Middle frontal gyrus (tissue), 1 donor: ENCODE results near the gene ENDOU.
A peak's percentile ranks its signal among the peaks of the same experiment; 100 is the strongest.

Experiments used
- DNase-seq: peaks from one replicate; pipeline ENCODE4 v3.0.0-alpha.2; 2015; ENCODE audit warnings: low spot score; ENCODE audit errors: extremely low spot score

The ENDOU gene

DNA sequence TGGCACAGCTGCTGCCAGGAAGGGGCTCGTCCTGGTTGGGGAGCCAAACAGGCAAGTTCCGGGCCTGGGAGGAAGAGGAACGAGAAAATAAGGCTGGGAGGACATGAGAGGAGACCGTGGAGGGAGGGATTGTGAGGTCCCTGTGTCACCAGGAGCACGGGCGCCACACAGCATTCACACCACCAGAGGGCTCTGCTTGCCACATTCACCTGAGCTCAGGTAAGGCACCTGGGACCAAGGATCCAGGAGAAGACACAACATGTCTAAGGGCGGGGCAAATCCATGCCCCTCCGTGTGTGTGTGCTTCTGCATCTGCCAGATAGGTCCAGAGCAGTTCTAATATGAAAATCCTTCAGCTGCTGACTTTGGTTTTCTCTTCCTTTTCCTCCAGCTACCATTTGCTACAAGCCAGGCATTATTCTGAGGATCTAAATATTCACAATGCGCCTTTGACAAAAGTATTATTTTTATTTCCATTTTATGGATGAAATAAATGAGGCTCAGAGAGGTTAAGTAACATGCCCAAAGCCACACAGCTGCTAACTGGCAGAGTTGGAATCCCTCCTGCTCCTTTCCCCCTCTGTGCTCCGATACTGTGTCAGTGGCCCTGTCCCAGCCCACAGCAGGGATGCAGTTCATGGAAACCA, 18.8 kb upstream of the ENDOU start:
- no peak for DNase-seq

DNA sequence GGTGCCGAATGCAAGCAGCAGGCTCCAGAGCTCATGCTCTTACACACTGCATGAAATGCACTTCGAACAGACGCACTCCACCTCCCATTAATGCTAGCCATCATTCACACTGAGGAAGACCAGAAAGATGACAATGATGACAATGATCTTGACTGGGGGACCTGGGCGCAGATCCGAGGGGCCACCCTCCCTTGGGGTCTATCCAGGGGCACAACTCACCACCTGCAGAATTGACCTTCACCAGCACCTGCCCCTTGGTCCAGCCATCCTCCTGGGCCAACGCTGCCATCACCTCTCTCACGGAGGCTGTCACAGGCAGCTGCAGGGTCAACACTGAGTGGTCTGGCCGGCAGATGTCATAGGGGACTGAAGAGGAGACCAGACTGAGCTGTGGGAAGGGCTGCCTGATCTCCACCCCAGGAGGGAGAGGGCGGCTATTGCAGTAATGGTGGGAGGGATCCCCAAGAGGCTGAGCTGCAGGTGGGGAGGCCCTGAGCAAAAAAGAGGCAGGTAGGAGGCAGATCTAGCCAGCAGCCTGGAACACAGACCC, 18.1 kb upstream of the ENDOU start:
- DNase-seq: no peak

DNA sequence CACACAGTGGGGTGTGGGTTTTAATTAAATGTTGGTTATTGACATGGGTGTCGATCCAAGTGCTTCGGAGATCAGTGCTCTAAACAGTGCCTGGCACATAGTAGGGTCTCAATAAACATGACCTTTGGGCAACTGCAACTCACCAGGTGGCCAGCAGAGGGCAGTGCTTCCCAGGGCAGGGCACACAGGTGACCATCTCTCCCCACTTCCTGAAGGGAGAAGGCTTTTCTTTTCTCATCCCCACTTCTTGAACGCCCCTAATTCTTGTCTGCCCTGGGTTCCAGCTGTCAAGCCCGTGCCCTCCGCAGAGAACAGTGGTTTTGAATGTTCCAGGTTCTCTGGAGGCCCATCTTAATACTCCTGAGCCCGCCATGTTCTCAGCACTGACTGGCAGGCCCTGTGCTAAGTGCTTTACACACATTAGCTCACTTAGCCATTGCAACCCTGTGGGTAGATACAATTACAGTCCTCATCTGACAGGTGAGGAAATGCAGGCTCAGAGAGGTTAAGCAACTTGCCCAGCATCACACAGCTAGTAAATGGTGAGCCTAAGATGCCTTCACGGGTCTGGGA, 17.0 kb upstream of the ENDOU start:
- DNase-seq: no peak

- peak; percentile 86 for DNase-seq
Observed at GRCh38 chr12:47741340-47741703, 16.0 kb upstream of the ENDOU start.

GRCh38 chr12:47740606-47741339, 15.5 kb upstream of the ENDOU start:
- no peak for DNase-seq

DNA sequence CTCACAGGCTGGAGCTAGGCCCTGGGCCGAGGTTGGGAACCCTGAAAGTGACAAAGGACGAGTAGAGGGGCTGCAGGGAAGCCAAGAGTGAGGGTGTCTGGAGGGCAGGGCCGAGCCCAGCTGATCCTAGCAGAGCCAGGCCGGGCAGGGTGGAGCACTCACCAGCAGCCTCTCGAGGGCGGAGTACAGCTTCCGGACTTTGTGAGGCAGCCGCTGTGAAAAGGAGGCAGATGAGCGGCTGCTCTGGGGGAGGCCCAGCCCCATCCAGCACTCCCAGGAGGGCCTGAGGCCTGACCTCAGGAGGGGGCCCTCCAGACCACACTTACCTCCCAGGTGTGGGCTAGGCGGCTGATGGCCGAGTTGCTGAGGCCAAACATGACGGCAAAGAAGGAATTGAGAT, 14.7 kb upstream of the ENDOU start:
- DNase-seq: no peak

DNA sequence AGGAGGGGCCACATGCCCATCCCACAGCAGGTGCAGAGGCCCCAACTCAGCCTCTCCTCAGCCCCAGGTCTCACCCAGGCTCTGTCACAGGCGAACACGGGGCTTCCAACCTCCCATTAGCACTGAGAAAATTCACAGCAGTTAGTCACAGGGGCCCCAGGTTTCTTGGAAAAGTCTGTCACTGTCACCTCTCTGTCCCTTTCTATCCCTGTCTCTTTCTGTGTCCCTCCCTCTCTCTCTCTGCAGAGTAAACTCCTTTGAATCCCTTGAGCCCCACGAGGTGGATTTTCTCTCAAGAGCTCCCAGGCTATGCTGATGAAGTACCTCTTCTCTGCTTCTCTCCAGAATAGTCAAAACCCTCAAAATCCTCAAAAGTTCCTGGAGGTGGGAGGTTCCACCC, 14.0 kb upstream of the ENDOU start:
- no peak for DNase-seq

GRCh38 chr12:47737936-47738594, 12.8 kb upstream of the ENDOU start:
- DNase-seq: no peak

DNA sequence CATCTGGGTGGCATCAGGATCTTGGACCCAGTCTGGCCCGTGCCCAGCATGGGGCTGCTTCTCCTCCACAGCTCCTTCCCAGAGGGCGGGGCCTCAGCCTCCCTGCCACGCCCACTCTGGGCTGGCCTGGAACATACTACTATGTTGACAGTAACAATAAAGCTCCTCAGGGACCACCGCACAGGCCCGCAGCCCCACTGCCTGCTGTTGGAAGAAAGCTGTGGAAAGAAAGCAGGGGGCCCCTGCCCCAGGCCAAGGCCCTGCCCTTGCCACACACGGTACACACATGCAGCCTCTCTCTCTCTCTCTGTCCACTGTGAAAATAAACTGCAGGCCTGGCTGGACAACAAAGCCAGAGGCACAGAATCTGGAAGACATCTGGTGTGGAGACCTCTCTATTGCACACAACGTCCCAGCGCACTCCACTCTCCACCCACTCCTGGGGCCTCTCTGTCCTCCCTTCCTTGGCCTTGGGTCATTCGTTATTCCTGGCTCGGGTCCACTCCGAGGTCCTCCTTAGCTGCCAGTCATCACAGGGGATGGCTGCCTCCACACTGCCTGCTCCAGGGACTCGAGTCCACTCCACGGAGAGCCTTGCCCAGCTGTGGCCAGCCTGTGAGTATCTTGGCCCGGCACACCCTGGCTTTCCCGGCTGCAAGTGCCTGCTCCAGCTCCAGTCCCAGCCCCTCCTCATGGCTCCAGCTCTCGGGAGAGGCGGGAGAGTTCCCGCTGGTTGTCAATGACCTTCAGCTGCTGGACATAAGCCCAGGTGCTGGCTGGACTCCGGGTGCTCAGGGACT, 11.8 kb upstream of the ENDOU start:
- DNase-seq: peak; percentile 65

GRCh38 chr12:47736216-47736615, 10.9 kb upstream of the ENDOU start:
- DNase-seq: no peak

- no peak for DNase-seq
Observed at GRCh38 chr12:47735649-47736048, 10.4 kb upstream of the ENDOU start.

DNA sequence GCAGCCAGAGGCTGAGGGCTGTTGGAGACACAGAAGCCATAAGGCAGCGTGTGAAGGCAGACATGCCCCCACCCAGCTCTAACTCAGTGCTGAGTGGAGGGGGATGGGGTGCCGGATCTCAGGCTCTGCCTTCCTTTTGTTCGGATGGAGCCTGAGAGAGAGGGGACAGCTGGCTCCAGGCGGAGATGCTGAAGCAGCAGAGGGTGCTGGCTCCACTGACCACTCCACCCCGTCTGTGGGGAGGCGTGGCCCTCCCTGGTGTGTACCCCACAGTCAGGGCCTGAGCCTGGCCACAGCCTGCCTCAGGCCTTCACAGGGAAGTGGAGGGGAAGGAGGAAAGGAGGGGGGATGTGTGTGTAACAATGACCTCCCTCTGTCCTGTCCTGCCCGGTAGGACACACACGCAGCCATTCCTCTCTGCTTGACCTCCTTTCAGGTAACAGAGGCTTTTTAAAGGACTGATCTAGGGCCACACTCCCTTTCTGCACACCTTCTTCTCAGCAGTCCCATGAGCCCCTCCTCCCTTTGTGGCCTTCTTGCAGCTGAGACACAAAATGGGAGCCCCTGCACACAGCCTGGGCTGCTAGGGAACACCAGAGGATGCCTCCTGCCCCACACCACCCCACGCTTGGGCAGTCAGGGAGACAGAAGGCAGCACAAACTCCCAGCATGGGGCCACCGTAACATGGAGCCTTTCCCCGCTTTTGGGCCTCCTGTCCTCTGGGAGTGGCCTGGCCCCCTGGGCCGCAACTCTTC, 9.6 kb upstream of the ENDOU start:
- DNase-seq: no peak

DNA sequence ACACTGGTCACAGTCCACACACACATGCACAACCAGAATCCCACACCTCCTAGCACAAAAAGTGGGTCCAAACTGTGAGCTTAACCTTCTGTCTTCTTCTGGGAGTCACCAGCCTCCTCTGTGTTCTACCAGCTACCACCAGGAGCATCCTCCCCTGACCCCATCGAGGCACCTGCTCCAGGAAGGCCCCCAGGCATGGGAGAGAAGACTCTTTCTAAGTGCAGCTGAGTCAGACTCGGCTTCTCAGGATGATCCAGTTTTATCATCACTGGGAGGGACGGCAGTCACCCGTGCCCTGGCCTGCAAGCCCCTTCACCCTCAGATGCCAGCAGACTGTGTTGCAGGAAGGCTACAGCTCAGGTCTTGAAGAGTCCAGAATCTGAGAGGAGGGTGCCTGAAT, 7.9 kb upstream of the ENDOU start:
- no peak for DNase-seq

DNA sequence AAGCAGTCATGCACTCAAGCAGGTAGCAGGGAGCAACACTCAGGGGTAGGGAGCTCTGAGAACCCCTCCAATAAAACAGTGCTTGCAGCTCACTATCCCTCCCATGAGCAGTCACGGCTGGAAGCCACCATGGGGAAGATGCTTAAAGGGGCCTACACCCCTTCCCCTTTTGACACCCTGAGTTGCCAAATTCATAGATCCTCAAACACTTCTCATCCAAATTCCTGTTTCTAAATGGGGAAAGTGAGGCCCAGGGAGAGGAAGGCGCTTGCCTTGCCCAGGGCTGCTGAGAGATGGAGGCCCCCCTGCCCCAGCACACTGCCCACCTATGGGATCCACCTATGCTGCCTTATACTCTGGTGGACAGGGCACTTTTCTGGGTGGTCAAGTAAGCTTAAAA, 7.2 kb upstream of the ENDOU start:
- no peak for DNase-seq

GRCh38 chr12:47731723-47732122, 6.4 kb upstream of the ENDOU start:
- no peak for DNase-seq

GRCh38 chr12:47730341-47730744, 5.1 kb upstream of the ENDOU start:
- no peak for DNase-seq

GRCh38 chr12:47729233-47729632, 3.9 kb upstream of the ENDOU start:
- no peak for DNase-seq

- no peak for DNase-seq
Observed at GRCh38 chr12:47725893-47726292, 603 bp upstream of the ENDOU start.

DNA sequence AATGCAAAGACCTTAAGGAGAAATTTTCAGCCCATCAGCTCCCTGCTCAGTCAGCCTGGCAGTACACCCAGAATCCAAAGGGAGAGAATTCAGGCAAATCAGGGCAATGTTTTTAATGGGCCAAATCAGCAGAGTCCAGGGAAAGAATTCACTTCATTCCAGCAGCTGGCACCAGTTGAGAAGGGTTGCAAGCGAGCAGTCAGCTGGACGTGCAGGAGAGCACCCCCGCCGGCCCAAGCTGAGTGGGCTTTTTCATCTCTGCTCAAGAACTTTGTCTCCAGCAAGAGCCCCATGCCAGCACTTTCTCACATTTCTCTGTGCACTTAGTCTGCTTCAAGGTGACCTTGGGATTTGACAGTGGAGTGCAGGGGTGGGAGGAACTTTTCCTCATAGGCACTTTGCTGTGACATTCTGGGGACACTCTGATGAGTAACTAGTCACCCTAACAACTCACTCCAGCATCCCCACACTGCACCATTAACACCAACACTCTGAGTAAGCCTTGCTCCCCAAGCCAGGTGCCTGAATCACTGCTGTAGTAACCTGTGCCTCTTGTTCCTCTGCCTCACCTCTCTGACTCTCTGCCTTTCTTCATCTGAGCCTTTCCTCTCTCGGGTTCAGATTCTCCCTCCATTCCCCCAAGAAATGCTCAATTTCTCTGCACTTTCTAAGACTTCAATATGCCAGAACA, 2.2 kb downstream of the ENDOU start:
- peak; percentile 15 for DNase-seq
